SK-N-SH (cell line): ENCODE measurements around the gene TRDN. TPM values are rescaled to one million over a fixed set of nuclear protein-coding genes. Genes with fewer than 3 reads are reported as not detected.

Experiments
- CTCF ChIA-PET: fragments of 300-600, 350-600 bp; formaldehyde crosslinking; extraction: SDS; loops from one replicate; lab custom pipeline; 2021; lab: Yijun Ruan, JAX
- POLR2A ChIA-PET: fragments of 350-600 bp; sonication (Branson Sonifier 250); formaldehyde crosslinking; extraction: SDS; loops from one replicate; lab custom pipeline; 2020; ENCODE audit warnings: antibody characterized with exemption, inconsistent platforms; lab: Yijun Ruan, JAX
- DNase-seq: peaks from one replicate; pipeline ENCODE4 v3.0.0; 2012
- H2AFZ ChIP-seq: fragments of 200-600 bp; sonication (generic); 2 replicates; pipeline ENCODE4 v1.8.1; 2016; ENCODE audit warnings: antibody characterized with exemption, mild to moderate bottlenecking, low read depth
- H3F3A ChIP-seq: fragments of 200-600 bp; sonication (generic); replicated peaks from 2 replicates; pipeline ENCODE3; 2016; ENCODE audit warnings: antibody characterized with exemption, mild to moderate bottlenecking; ENCODE audit not compliant: insufficient read depth
- H3K27ac ChIP-seq, 2 experiments: fragments of 200-500 bp in 1 of 2; fragments of 200-600 bp in 1 of 2; sonication (Bioruptor generic) in 1 of 2; sonication (generic), shearing (Covaris generic) in 1 of 2; 2 replicates each; pipeline versions ENCODE4 v1.5.1 to v1.6.1; 2014 to 2016; ENCODE audit warnings: low read depth in 2 of 2, inconsistent platforms in 1 of 2, low read length in 1 of 2, mild to moderate bottlenecking in 1 of 2, mixed read lengths in 1 of 2
- H3K27me3 ChIP-seq: fragments of 200-600 bp; sonication (generic), shearing (Covaris generic); 2 replicates; pipeline ENCODE4 v1.6.1; 2016; ENCODE audit warnings: mixed run types; ENCODE audit not compliant: insufficient read depth
- H3K36me3 ChIP-seq, 2 experiments: fragments of 200-500 bp in 1 of 2; fragments of 200-600 bp in 1 of 2; sonication (Bioruptor generic) in 1 of 2; sonication (generic) in 1 of 2; replicated peaks in 1 of 2; 2 replicates each; pipeline versions ENCODE3 to v1.5.1; 2014 to 2016; ENCODE audit warnings: low read length in 1 of 2, mild to moderate bottlenecking in 1 of 2; ENCODE audit not compliant: insufficient read depth in 2 of 2, control insufficient read depth in 1 of 2
- H3K4me1 ChIP-seq, 2 experiments: fragments of 200-500 bp in 1 of 2; fragments of 200-600 bp in 1 of 2; sonication (Bioruptor generic) in 1 of 2; sonication (generic), shearing (Covaris generic) in 1 of 2; 2 replicates each; pipeline versions ENCODE4 v1.5.1 to v1.6.1; 2014 to 2016; ENCODE audit warnings: low read depth in 1 of 2, low read length in 1 of 2, mixed run types in 1 of 2; ENCODE audit not compliant: insufficient read depth in 2 of 2, control insufficient read depth in 1 of 2
- H3K4me2 ChIP-seq: fragments of 200-600 bp; sonication (generic), shearing (Covaris generic); 2 replicates; pipeline ENCODE4 v1.6.1; 2017; ENCODE audit warnings: mixed run types
- H3K4me3 ChIP-seq, 2 experiments: fragments of 200-500 bp in 1 of 2; fragments of 200-600 bp in 1 of 2; sonication (Bioruptor generic) in 1 of 2; sonication (generic), shearing (Covaris generic) in 1 of 2; 2 replicates each; pipeline versions ENCODE4 v1.5.1 to v1.8.1; 2014 to 2016; ENCODE audit warnings: low read depth in 2 of 2, inconsistent platforms in 1 of 2, low read length in 1 of 2, mild to moderate bottlenecking in 1 of 2, mixed read lengths in 1 of 2, moderate library complexity in 1 of 2
- H3K79me2 ChIP-seq: fragments of 200-600 bp; sonication (generic); 2 replicates; pipeline ENCODE4 v1.8.1; 2017; ENCODE audit warnings: mild to moderate bottlenecking; ENCODE audit not compliant: insufficient read depth
- H3K9ac ChIP-seq: fragments of 200-600 bp; sonication (generic); 2 replicates; pipeline ENCODE4 v1.6.1; 2017; ENCODE audit warnings: mixed run types
- H3K9me2 ChIP-seq: fragments of 200-600 bp; sonication (generic); 2 replicates; pipeline ENCODE4 v1.6.1; 2017; ENCODE audit warnings: mixed run types
- H3K9me3 ChIP-seq: fragments of 200-600 bp; sonication (generic); 2 replicates; pipeline ENCODE4 v1.6.1; 2017; ENCODE audit warnings: mixed run types, mild to moderate bottlenecking, moderate library complexity
- H4K20me1 ChIP-seq: fragments of 200-600 bp; sonication (generic); 2 replicates; pipeline ENCODE4 v1.6.1; 2017; ENCODE audit warnings: mild to moderate bottlenecking, mixed run types; ENCODE audit not compliant: insufficient read depth
- ELF1 ChIP-seq: IDR thresholded peaks from 2 replicates; pipeline ENCODE4 v1.4.0; 2012
- EP300 ChIP-seq, 2 experiments: IDR thresholded peaks; 2 replicates each; pipeline versions ENCODE4 v1.4.0 to v1.6.1; 2012; ENCODE audit warnings: borderline replicate concordance in 1 of 2, low read depth in 1 of 2, low read length in 1 of 2
- FOSL2 ChIP-seq: IDR thresholded peaks from 2 replicates; pipeline ENCODE4 v1.4.0; 2012; ENCODE audit warnings: low read depth, mild to moderate bottlenecking, moderate library complexity, borderline replicate concordance
- FOXJ3 ChIP-seq: sonication (generic); formaldehyde crosslinking; IDR thresholded peaks from 2 replicates; pipeline ENCODE4 v1.5.1; 2020; ENCODE audit warnings: mild to moderate bottlenecking, missing genetic modification reagents
- GABPA ChIP-seq: IDR thresholded peaks from 2 replicates; pipeline ENCODE4 v1.4.0; 2012; ENCODE audit warnings: low read depth, mild to moderate bottlenecking
- IRF3 ChIP-seq: fragments of 150-350 bp; IDR thresholded peaks from 2 replicates; pipeline ENCODE4 v1.6.1; 2016; ENCODE audit warnings: mild to moderate bottlenecking, low read depth, low read length
- MEF2A ChIP-seq: IDR thresholded peaks from 2 replicates; pipeline ENCODE4 v1.4.0; 2012; ENCODE audit warnings: low read depth, borderline replicate concordance
- MXI1 ChIP-seq: IDR thresholded peaks from 2 replicates; pipeline ENCODE4 v1.6.1; 2012; ENCODE audit warnings: mild to moderate bottlenecking, low read depth, low read length, improper control_type of control experiment
- NRF1 ChIP-seq: IDR thresholded peaks from 2 replicates; pipeline ENCODE4 v1.6.1; 2012; ENCODE audit warnings: low read depth, mild to moderate bottlenecking, low read length
- RCOR1 ChIP-seq: fragments of 150-350 bp; IDR thresholded peaks from 2 replicates; pipeline ENCODE4 v1.6.1; 2017; ENCODE audit warnings: antibody characterized with exemption, low read length
- REST ChIP-seq: IDR thresholded peaks from 2 replicates; pipeline ENCODE4 v1.6.1; 2012; ENCODE audit warnings: mild to moderate bottlenecking, low read depth, low read length, moderate library complexity
- RFX5 ChIP-seq: IDR thresholded peaks from 2 replicates; pipeline ENCODE4 v1.6.1; 2012; ENCODE audit warnings: mild to moderate bottlenecking, improper control_type of control experiment, low read length
- RXRA ChIP-seq: IDR thresholded peaks from 2 replicates; pipeline ENCODE4 v1.4.0; 2012; ENCODE audit warnings: low read depth, mild to moderate bottlenecking, borderline replicate concordance
- SIN3A ChIP-seq: IDR thresholded peaks from 2 replicates; pipeline ENCODE4 v1.6.1; 2012; ENCODE audit warnings: low read depth, mild to moderate bottlenecking, low read length, moderate library complexity, borderline replicate concordance
- SMC3 ChIP-seq: IDR thresholded peaks from 2 replicates; pipeline ENCODE4 v1.6.1; 2012; ENCODE audit warnings: low read depth, low read length, improper control_type of control experiment
- TAF1 ChIP-seq: IDR thresholded peaks from 2 replicates; pipeline ENCODE4 v1.6.1; 2012; ENCODE audit warnings: low read depth, mild to moderate bottlenecking, low read length, moderate library complexity, borderline replicate concordance
- TCF12 ChIP-seq: IDR thresholded peaks from 2 replicates; pipeline ENCODE4 v1.4.0; 2012
- YY1 ChIP-seq: IDR thresholded peaks from 2 replicates; pipeline ENCODE4 v1.4.0; 2012; ENCODE audit warnings: low read depth, mild to moderate bottlenecking
- WGBS: methylation state at CpG from one replicate; pipeline ENCODE4 v1.1.6; 2017; ENCODE audit warnings: low lambda C conversion rate; 5-methylcytosine and 5-hydroxymethylcytosine counted together
- polyA plus RNA-seq, 3 experiments: library from polyadenylated mRNA; depleted of rRNA; stranded (reverse); fragments of >200 nt; gene quantifications; 2 replicates each; pipeline ENCODE4 v1.2.3, GENCODE V29; 2012
- TF ChIP-seq, protein P1 (sequence below): IDR thresholded peaks from 2 replicates; pipeline ENCODE4; 2012

TRDN gene
- polyA plus RNA-seq, 1 of the 3 experiments (the other 2 are of a cell fraction) = not detected

- Histone ChIP-seq H3K9me2 (no peaks in the 10 kb centered on the region), H3F3A (no peaks in the 10 kb centered on the region), H3K9me3 (no peaks in the 10 kb centered on the region), H3K79me2 (no peaks in the 10 kb centered on the region; the same call in 1 of the 2 replicates), H3K4me3 (no peak overlapping the region), H3K27me3 (no peaks in the 10 kb centered on the region), H4K20me1 (no peaks in the 10 kb centered on the region), H3K36me3 (no peaks in the 10 kb centered on the region), H3K9ac (no peak overlapping the region), H3K4me2 (no peak overlapping the region), H2AFZ (no peak overlapping the region), H3K4me1 (no peaks in the 10 kb centered on the region), H3K27ac (no peak overlapping the region)
- TF ChIP-seq FOXJ3 (CRISPR knock-in tag) (no peak), REST (no peak), NRF1 (no peak), YY1 (no peak), EP300 (IDR thresholded peaks at IDR 0.05; ENCODE audit: borderline replicate concordance in 1 of 2, low read depth in 1 of 2, low read length in 1 of 2) (no peak), TAF1 (no peak), MEF2A (no peak), ELF1 (no peak), IRF3 (no peak), TCF12 (no peak)
- TF ChIP-seq, protein P1, sequence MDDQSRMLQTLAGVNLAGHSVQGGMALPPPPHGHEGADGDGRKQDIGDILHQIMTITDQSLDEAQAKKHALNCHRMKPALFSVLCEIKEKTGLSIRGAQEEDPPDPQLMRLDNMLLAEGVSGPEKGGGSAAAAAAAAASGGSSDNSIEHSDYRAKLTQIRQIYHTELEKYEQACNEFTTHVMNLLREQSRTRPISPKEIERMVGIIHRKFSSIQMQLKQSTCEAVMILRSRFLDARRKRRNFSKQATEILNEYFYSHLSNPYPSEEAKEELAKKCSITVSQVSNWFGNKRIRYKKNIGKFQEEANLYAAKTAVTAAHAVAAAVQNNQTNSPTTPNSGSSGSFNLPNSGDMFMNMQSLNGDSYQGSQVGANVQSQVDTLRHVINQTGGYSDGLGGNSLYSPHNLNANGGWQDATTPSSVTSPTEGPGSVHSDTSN = no peak
- POLR2A ChIA-PET = no interaction called here
- CTCF ChIA-PET = no interaction called here
- DNase-seq = no peak
- 0% methylated on average over 2 of the region's 2 CpGs for WGBS
Measured at GRCh38 chr6:123360359-123360758, 276.4 kb downstream of the TRDN start.

GRCh38 chr6:123352705-123353104 is 284.0 kb downstream of the TRDN start:
- Histone ChIP-seq H4K20me1 (no peaks in the 10 kb centered on the region), H3K9me3 (no peaks in the 10 kb centered on the region), H3K9me2 (no peaks in the 10 kb centered on the region), H3F3A (no peaks in the 10 kb centered on the region), H3K4me1 (no peaks in the 10 kb centered on the region), H3K36me3 (no peaks in the 10 kb centered on the region), H3K4me3 (no peak overlapping the region), H3K4me2 (no peak overlapping the region), H3K79me2 (no peaks in the 10 kb centered on the region), H3K27ac (no peak overlapping the region), H2AFZ (no peak overlapping the region), H3K27me3 (no peaks in the 10 kb centered on the region), H3K9ac (no peak overlapping the region)
- 12% methylated on average over 3 of the region's 3 CpGs for WGBS
- ChIA-PET CTCF (no interaction called here), POLR2A (no interaction called here)
- DNase-seq = no peak
- no peak for TF ChIP-seq TAF1
- no peak for TF ChIP-seq MXI1
- no peak for TF ChIP-seq RFX5
- no peak for TF ChIP-seq NRF1
- no peak for TF ChIP-seq EP300 (IDR thresholded peaks at IDR 0.05; ENCODE audit: borderline replicate concordance in 1 of 2, low read depth in 1 of 2, low read length in 1 of 2)
- no peak for TF ChIP-seq RCOR1
- TF ChIP-seq GABPA = no peak
- TF ChIP-seq FOSL2 = no peak
- no peak for TF ChIP-seq REST
- no peak for TF ChIP-seq RXRA
- TF ChIP-seq MEF2A = no peak
- no peak for TF ChIP-seq SIN3A
- no peak for TF ChIP-seq SMC3
